Epithelial cell of esophagus (primary cell): ENCODE measurements around the gene IQSEC2.

ENCODE experiments used
- DNase-seq: peaks from one replicate; pipeline ENCODE4 v3.0.0; 2010; ENCODE audit warnings: low read depth
- H3K4me3 ChIP-seq: 2 replicates; pipeline ENCODE4 v1.5.1; 2011; ENCODE audit warnings: mild to moderate bottlenecking, low read length, control low read depth
- TF ChIP-seq, protein P1 (sequence below): IDR thresholded peaks from 2 replicates; pipeline ENCODE4 v1.5.1; 2011; ENCODE audit warnings: low read depth, mild to moderate bottlenecking, low read length, control low read depth, inconsistent platforms; ENCODE audit not compliant: insufficient read depth; ENCODE audit errors: missing control alignments

Gene IQSEC2

GRCh38 chrX:53260836-53261235 lies 20.5 kb downstream of the IQSEC2 start:
- no peak overlapping the region for H3K4me3 ChIP-seq
- TF ChIP-seq, protein P1, sequence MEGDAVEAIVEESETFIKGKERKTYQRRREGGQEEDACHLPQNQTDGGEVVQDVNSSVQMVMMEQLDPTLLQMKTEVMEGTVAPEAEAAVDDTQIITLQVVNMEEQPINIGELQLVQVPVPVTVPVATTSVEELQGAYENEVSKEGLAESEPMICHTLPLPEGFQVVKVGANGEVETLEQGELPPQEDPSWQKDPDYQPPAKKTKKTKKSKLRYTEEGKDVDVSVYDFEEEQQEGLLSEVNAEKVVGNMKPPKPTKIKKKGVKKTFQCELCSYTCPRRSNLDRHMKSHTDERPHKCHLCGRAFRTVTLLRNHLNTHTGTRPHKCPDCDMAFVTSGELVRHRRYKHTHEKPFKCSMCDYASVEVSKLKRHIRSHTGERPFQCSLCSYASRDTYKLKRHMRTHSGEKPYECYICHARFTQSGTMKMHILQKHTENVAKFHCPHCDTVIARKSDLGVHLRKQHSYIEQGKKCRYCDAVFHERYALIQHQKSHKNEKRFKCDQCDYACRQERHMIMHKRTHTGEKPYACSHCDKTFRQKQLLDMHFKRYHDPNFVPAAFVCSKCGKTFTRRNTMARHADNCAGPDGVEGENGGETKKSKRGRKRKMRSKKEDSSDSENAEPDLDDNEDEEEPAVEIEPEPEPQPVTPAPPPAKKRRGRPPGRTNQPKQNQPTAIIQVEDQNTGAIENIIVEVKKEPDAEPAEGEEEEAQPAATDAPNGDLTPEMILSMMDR = no peak
- no peak for DNase-seq

- TF ChIP-seq, protein P1 = no peak
- DNase-seq = no peak
- H3K4me3 ChIP-seq = no peak overlapping the region
Measured at GRCh38 chrX:53257670-53258423, 23.5 kb downstream of the IQSEC2 start.

DNA sequence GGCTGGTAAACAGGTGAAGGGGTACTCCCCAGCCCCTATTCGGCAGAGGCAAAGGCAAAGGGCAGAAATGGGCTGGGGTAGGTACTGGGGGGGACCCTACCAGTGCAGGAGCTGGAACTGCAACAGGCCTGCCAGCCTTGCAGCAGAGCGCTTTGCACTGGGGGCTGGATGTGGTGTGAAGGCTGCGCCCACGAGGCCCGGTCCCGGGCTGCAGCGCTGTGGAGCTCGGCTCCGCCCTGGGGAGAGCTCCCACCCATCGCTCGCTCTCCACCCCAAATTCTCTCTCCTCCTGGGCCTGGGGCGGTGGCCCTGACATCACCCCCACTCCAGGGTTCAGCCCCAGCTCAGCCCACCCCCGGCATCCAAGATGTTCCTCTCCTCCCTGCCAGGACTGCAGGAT lies 24.2 kb downstream of the IQSEC2 start:
- TF ChIP-seq, protein P1 = no peak
- no peak for DNase-seq

GRCh38 chrX:53256446-53257041 lies 24.8 kb downstream of the IQSEC2 start:
- DNase-seq = no peak
- TF ChIP-seq, protein P1 = no peak
- no peak overlapping the region for H3K4me3 ChIP-seq

More for the DNA sequence above, 24.2 kb downstream of the IQSEC2 start:
- no peak overlapping the region for H3K4me3 ChIP-seq

DNA sequence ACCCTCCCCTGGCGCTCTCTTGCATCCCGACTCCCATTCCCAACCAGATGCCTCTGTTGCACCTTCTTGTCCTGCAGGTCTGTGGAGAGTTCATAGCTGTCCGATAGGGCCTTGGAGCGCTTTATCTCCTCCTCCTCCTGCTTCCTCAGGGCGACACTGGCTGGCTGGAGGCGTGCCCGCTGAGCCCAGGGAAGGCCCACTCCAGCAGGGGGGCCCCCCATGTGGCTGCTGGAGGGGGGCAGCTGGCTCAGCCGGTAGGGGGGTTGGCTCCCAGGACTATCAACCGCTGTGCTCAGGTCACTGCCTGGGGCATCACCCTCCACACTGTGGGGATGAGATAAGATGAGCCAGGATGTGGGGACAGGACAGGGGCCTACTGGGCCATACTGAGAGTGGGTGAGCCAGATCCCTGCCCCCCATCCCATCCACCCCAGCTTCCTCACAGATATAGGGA lies 25.6 kb downstream of the IQSEC2 start:
- no peak for DNase-seq
- TF ChIP-seq, protein P1 = no peak
- H3K4me3 ChIP-seq = no peak overlapping the region

GRCh38 chrX:53254570-53255461 lies 26.6 kb downstream of the IQSEC2 start:
- no peak for DNase-seq
- no peak overlapping the region for H3K4me3 ChIP-seq
- TF ChIP-seq, protein P1 = no peak
